Measurements from ENCODE around the gene NMD3.

DNA sequence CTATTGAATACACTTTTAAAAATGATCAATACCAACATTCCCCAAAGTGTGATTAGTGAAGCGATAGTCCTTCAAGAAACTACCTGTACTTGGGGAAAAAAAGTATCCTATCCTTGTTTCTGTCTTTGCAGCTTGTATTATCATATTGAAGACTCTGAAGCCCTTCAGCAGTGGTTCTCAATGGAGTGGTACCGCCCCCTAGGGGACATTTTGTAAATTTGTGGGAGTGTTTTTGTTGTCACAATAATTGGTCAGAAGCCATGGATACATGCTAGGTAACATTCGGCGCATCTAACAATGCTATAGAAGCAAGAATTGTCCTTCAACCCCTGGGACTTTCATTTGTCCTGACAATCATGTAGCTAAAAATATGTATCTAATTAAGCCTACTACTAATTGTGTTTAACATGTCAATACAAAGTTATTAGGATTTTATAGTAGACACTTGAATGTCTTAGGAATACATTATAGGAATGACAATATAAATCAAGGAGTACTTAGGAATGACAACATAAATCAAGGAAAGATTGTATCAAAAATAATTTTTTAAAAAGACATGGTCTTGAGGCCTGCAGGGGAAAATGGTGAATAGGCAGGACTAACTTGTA lies 53.7 kb downstream of the NMD3 start:
- TF ChIP-seq, protein P1, sequence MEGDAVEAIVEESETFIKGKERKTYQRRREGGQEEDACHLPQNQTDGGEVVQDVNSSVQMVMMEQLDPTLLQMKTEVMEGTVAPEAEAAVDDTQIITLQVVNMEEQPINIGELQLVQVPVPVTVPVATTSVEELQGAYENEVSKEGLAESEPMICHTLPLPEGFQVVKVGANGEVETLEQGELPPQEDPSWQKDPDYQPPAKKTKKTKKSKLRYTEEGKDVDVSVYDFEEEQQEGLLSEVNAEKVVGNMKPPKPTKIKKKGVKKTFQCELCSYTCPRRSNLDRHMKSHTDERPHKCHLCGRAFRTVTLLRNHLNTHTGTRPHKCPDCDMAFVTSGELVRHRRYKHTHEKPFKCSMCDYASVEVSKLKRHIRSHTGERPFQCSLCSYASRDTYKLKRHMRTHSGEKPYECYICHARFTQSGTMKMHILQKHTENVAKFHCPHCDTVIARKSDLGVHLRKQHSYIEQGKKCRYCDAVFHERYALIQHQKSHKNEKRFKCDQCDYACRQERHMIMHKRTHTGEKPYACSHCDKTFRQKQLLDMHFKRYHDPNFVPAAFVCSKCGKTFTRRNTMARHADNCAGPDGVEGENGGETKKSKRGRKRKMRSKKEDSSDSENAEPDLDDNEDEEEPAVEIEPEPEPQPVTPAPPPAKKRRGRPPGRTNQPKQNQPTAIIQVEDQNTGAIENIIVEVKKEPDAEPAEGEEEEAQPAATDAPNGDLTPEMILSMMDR (IDR thresholded peaks at IDR 0.05), result peak; percentile 4 to 61 (median 44)
- no peak for TF ChIP-seq POLR2A (IDR thresholded peaks at IDR 0.05)

Data from Peyer's patch (tissue), 4 donors.